Naive thymus-derived CD4-positive, alpha-beta T cell (primary cell): Measurements from ENCODE around the gene NDUFV3. TPM values are rescaled to one million over a fixed set of nuclear protein-coding genes. Genes with fewer than 3 reads are reported as not detected.

ENCODE experiments used
- ATAC-seq: fragments of 150-1000 bp; cut with Tn5 transposase; 2 replicates; pipeline ENCODE4 v1.10.0; 2021; ENCODE audit warnings: mild to moderate bottlenecking, moderate library complexity
- CTCF ChIA-PET: fragments of 350-600 bp; sonication (Branson Sonifier 250); formaldehyde crosslinking; loops from one replicate; lab custom pipeline; 2021; ENCODE audit warnings: antibody characterized with exemption; lab: Charles Lee
- POLR2A ChIA-PET: fragments of 350-600 bp; sonication (Branson Sonifier 250); formaldehyde crosslinking; loops from one replicate; lab custom pipeline; 2021; ENCODE audit warnings: antibody characterized with exemption, inconsistent platforms; lab: Charles Lee
- DNase-seq, 9 donors: peaks; one replicate each; pipeline versions ENCODE4 v3.0.0 to v3.0.0-alpha.2; 2020 to 2022; ENCODE audit warnings: mixed read lengths in 1 of 9
- H3K27ac ChIP-seq: one replicate; pipeline ENCODE4 v1.7.0; 2013; ENCODE audit warnings: mild to moderate bottlenecking, low read depth, low read length, moderate library complexity
- H3K27me3 ChIP-seq, 2 donors: one replicate each; pipeline ENCODE4 v1.7.0; 2013; ENCODE audit warnings: low read length in 2 of 2, mild to moderate bottlenecking in 2 of 2, moderate library complexity in 2 of 2; ENCODE audit not compliant: control insufficient read depth in 2 of 2, insufficient read depth in 2 of 2
- H3K36me3 ChIP-seq, 3 experiments: 1 replicate in 2 of 3; 2 replicates in 1 of 3; pipeline ENCODE4 v1.7.0; 2013; ENCODE audit warnings: low read length in 3 of 3, mild to moderate bottlenecking in 3 of 3, moderate library complexity in 1 of 3; ENCODE audit not compliant: insufficient read depth in 3 of 3, control insufficient read depth in 2 of 3
- H3K4me1 ChIP-seq, 2 donors: one replicate each; pipeline ENCODE4 v1.7.0; 2013; ENCODE audit warnings: low read length in 2 of 2, mild to moderate bottlenecking in 2 of 2, moderate library complexity in 1 of 2; ENCODE audit not compliant: control insufficient read depth in 2 of 2, insufficient read depth in 2 of 2
- H3K4me3 ChIP-seq: 2 replicates; pipeline ENCODE4 v1.7.0; 2013; ENCODE audit warnings: mild to moderate bottlenecking, low read length
- H3K9me3 ChIP-seq, 3 experiments: 1 replicate in 2 of 3; 2 replicates in 1 of 3; pipeline ENCODE4 v1.7.0; 2013; ENCODE audit warnings: low read length in 3 of 3; ENCODE audit not compliant: control insufficient read depth in 2 of 3
- H3K27ac Mint-ChIP-seq, 9 donors: one replicate each; pipeline ENCODE4 v1.8.0; 2020 to 2022; ENCODE audit warnings: mixed read lengths in 9 of 9, mild to moderate bottlenecking in 8 of 9, moderate library complexity in 5 of 9, inconsistent platforms in 2 of 9
- H3K27me3 Mint-ChIP-seq, 5 donors: one replicate each; pipeline ENCODE4 v1.8.0; 2021 to 2022; ENCODE audit warnings: mixed read lengths in 5 of 5, mild to moderate bottlenecking in 1 of 5
- H3K36me3 Mint-ChIP-seq, 5 donors: one replicate each; pipeline ENCODE4 v1.8.0; 2020 to 2022; ENCODE audit warnings: mixed read lengths in 5 of 5, mild to moderate bottlenecking in 3 of 5, inconsistent platforms in 1 of 5
- H3K4me1 Mint-ChIP-seq, 7 donors: one replicate each; pipeline ENCODE4 v1.8.0; 2020 to 2022; ENCODE audit warnings: mixed read lengths in 7 of 7, mild to moderate bottlenecking in 3 of 7, inconsistent platforms in 1 of 7
- H3K4me3 Mint-ChIP-seq, 10 donors: one replicate each; pipeline ENCODE4 v1.8.0; 2020 to 2022; ENCODE audit warnings: mild to moderate bottlenecking in 10 of 10, mixed read lengths in 10 of 10, moderate library complexity in 6 of 10, inconsistent platforms in 2 of 10
- H3K9me3 Mint-ChIP-seq, 11 donors: one replicate each; pipeline ENCODE4 v1.8.0; 2020 to 2022; ENCODE audit warnings: mixed read lengths in 11 of 11, mild to moderate bottlenecking in 4 of 11, inconsistent platforms in 1 of 11, moderate library complexity in 1 of 11
- intact Hi-C, 2 donors: fragments of 100-400 bp; cut with micrococcal nuclease; formaldehyde crosslinking; loops; one replicate each; pipeline ENCODE4 v1.15.1; 2023
- polyA plus RNA-seq, 2 donors: library from polyadenylated mRNA; unstranded; fragments of 300-500 nt; fragmentation: Illumina TruSeq; gene quantifications; one replicate each; pipeline ENCODE4 v1.2.3, GENCODE V29; 2021
- total RNA-seq, 6 experiments: library from RNA in 5 of 6; stranded (reverse) in 5 of 6; gene quantifications; 1 replicate in 5 of 6; 2 replicates in 1 of 6; pipeline ENCODE4 v1.2.3 and lab custom pipeline; 2021 to 2026

The NDUFV3 gene
- total and polyA plus RNA-seq, 7 experiments from 2014 or later = 20.0 to 33.1 (median 28.4) TPM

DNA sequence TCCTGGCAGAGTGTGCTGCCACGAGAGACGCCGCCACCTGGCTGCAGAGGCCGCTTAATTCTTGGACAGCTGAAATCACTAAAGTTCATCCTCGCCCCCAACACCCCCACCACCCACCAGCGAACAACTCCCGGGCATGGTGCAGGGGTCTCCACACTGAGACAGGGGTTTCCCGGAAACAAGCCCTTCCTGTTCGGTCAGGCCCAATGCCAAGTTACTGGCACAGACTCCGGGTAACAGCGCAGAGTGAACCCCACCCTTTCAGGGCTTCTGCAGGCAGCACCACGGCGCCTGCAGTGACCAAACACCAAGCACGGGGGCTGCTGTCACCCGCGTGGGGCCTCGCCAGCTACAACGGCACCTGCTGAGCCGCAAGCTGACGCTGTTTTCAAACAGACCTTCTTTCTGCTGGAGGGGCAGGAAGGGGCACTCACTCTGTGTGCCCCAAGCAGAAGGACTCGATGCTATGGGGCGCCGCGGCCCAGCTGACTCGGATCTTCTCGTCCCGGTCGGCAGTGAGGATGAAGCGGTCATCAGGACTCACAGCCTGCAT lies 31.2 kb upstream of the NDUFV3 start:
- Histone ChIP-seq H3K27me3 (no peaks in the 10 kb centered on the region), H3K4me3 (no peak overlapping the region), H3K27ac (no peak overlapping the region), H3K4me1 (no peaks in the 10 kb centered on the region), H3K9me3 (no peaks in the 10 kb centered on the region), H3K36me3 (peaks cover 0 to 88% (median 12%) of the 10 kb centered on the region in 3 experiments)
- intact Hi-C loops = no loop called here
- ChIA-PET CTCF (no interaction called here), POLR2A (interaction anchor here (0.6 kb wide), 2 partner anchors 32 to 307 kb away, joined by 3 to 4 read pairs; no protein-coding TSS in a partner anchor)
- Mint-ChIP-seq H3K27me3 (no peaks in the 10 kb centered on the region), H3K4me1 (peaks cover 10 to 30% (median 17%) of the 10 kb centered on the region in 7 donors), H3K4me3 (no peak overlapping the region), H3K27ac (no peak overlapping the region), H3K9me3 (no peaks in the 10 kb centered on the region), H3K36me3 (peaks cover 4 to 35% (median 16%) of the 10 kb centered on the region in 5 donors)
- ATAC-seq = no peak
- DNase-seq = no peak

DNA sequence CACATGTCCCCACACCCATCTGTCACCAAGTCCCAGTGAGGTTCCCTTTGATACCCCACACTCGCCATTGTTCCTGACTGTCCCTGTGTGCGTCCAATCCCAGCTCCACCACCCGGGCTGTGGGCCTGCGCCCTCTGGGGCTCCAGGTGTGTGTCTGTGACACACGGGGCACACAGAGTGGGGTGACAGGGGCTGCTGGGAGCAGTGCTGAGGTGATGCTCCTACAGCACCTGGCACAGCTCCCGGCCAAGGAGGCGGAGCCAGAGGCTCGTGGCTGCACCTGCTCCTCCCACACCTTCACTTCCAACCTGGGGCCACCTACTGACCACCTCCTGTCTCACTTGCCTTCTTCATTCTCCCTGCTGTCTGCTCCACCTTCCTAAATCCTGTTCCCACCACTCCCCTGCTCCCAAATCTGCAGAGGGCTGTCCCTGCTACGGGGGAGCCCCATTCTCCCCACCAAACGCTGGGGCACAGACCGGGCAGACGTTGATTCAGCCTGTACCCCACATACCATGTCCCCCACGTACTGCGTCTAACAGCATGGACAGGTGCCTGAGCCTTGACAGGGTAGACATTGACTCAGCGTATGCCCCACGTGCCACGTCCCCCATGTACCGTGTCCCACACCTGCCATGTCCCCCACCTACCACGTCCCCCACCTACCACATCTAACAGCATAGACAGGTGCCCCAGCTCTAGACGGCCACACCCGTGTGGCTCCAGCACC lies 30.2 kb upstream of the NDUFV3 start:
- peak; percentile 22 for ATAC-seq

DNA sequence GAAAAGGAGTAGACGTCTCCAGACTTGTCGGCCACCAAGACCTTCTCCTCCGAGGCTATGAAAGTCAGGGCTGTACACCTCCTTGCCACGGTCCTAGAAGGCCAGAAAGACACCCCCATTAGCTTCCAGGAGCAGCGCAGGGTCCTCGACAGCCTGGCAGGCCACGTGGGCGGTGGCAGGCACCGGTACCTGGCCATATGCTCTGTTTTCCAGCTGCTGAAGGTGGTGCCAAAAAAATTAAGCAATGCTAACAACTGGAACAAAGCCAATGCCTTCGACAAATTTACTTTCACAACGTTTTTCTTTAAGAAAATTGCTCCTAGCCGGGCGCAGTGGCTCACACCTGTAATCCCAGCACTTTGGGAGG lies 29.6 kb upstream of the NDUFV3 start:
- peaks cover 0 to 87% (median 13%) of the 10 kb centered on the region in 3 experiments for H3K36me3 ChIP-seq
- intact Hi-C loops = no loop called here

More for the DNA sequence above, 30.2 kb upstream of the NDUFV3 start:
- no peaks in the 10 kb centered on the region for H3K9me3 Mint-ChIP-seq
- no peak overlapping the region for H3K4me3 Mint-ChIP-seq
- no peaks in the 10 kb centered on the region for H3K27me3 Mint-ChIP-seq
- no peaks in the 10 kb centered on the region for H3K4me1 ChIP-seq
- no peaks in the 10 kb centered on the region for H3K27me3 ChIP-seq
- intact Hi-C loops = no loop called here
- peaks cover 4 to 29% (median 11%) of the 10 kb centered on the region in 5 donors for H3K36me3 Mint-ChIP-seq
- H3K4me1 Mint-ChIP-seq = peaks cover 10 to 23% (median 19%) of the 10 kb centered on the region in 7 donors
- no peaks in the 10 kb centered on the region for H3K9me3 ChIP-seq
- no peak overlapping the region for H3K4me3 ChIP-seq
- ChIA-PET CTCF (interaction anchor here (0.6 kb wide), 1 partner anchor 821 kb away, joined by 5 read pairs; no protein-coding TSS in a partner anchor), POLR2A (no interaction called here)
- H3K36me3 ChIP-seq = peaks cover 0 to 87% (median 17%) of the 10 kb centered on the region in 3 experiments
- no peak overlapping the region for H3K27ac ChIP-seq
- DNase-seq = no peak
- H3K27ac Mint-ChIP-seq = peak overlapping the region in 3 of 9 donors; percentile 8 to 68 (median 42)

DNA sequence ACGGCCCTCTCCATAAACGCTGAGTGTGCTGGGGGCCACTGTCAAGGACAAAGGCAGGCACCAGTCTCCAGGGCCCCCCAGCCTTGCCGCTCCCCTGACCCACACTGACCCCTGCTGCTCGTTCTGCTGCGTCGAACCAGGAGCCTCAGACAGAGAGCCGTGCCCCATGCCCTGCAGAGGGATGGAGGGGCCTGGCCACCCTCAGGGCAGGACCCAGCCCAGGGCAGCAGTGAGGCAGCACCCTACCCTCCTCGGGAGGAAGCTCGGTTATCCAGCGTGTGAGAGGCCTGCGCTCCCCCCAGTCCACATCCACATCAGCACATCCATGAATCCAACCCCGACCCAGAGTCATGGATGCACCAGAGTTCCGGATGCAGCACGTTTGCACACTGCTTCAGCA lies 28.8 kb upstream of the NDUFV3 start:
- H3K27ac Mint-ChIP-seq = peak overlapping the region in 2 of 9 donors; percentile 13 to 32
- no peak for DNase-seq
- no peak overlapping the region for H3K4me3 Mint-ChIP-seq
- peaks cover 10 to 23% (median 18%) of the 10 kb centered on the region in 7 donors for H3K4me1 Mint-ChIP-seq
- H3K27me3 Mint-ChIP-seq = no peaks in the 10 kb centered on the region
- peaks cover 0 to 24% (median 9%) of the 10 kb centered on the region in 5 donors for H3K36me3 Mint-ChIP-seq
- intact Hi-C loops = no loop called here
- ATAC-seq = no peak
- Histone ChIP-seq H3K27ac (no peak overlapping the region), H3K36me3 (peaks cover 0 to 87% (median 20%) of the 10 kb centered on the region in 3 experiments), H3K9me3 (no peaks in the 10 kb centered on the region), H3K4me3 (no peak overlapping the region), H3K4me1 (no peaks in the 10 kb centered on the region), H3K27me3 (no peaks in the 10 kb centered on the region)
- ChIA-PET CTCF (no interaction called here), POLR2A (interaction anchor here (1.0 kb wide), 1 partner anchor 41 kb away, joined by 3 read pairs; no protein-coding TSS in a partner anchor)
- H3K9me3 Mint-ChIP-seq = no peaks in the 10 kb centered on the region

More for the DNA sequence above, 29.6 kb upstream of the NDUFV3 start:
- H3K9me3 Mint-ChIP-seq = no peaks in the 10 kb centered on the region
- Histone ChIP-seq H3K27ac (no peak overlapping the region), H3K9me3 (no peaks in the 10 kb centered on the region), H3K4me1 (no peaks in the 10 kb centered on the region), H3K27me3 (no peaks in the 10 kb centered on the region), H3K4me3 (no peak overlapping the region)
- DNase-seq (no peak), ATAC-seq (no peak)
- H3K4me1 Mint-ChIP-seq = peaks cover 10 to 23% (median 19%) of the 10 kb centered on the region in 7 donors
- H3K27ac Mint-ChIP-seq = no peak overlapping the region
- CTCF ChIA-PET = no interaction called here
- no peaks in the 10 kb centered on the region for H3K27me3 Mint-ChIP-seq
- no peak overlapping the region for H3K4me3 Mint-ChIP-seq
- H3K36me3 Mint-ChIP-seq = peaks cover 2 to 28% (median 11%) of the 10 kb centered on the region in 5 donors
- POLR2A ChIA-PET = no interaction called here

DNA sequence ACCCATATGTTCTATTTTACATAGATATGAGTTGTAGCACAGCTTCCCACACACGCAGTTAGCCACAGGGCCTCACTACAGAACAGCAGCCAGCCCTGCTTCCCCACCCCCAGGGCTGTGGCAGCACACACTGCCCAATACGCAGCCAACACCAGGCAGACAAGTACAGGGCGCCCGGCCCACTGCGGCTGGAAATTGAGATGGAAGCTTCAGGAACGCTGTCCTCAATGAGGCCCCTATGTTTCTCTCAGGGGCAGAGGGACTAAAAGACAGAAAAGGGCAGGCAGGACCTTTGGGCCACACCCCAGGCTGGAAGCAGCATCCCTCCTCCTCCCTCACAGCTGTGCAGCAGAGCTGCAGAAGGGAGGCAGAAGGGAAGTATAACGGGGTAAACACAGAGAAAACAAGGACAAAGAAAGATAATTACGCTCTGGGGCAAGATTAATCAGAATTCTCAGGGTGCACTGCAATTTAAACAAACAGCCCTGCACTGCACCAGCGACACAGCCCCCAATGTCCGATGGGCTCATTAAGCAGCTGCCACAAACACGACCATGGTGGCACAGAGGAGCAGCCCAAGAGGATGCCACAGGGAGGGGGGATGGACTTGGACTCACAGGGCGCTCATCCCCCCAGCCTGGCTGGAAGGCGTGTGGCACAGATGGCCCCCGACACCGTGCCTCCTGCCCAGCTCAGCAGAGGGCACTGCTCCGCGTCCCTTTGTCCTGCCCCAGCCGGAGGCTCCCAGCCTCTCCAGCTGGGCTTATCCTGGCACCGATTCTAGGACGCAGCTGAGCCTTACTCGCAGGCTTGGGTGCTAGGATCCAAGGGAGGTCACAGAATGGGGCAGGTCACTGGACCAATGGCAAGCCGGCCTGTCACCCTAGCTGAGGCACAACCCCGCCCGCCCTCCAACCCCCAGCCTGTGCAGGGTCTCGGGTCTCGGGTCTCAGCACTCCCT lies 28.0 kb upstream of the NDUFV3 start:
- CTCF ChIA-PET = no interaction called here
- peaks cover 0 to 27% (median 9%) of the 10 kb centered on the region in 5 donors for H3K36me3 Mint-ChIP-seq
- intact Hi-C loops = no loop called here

DNA sequence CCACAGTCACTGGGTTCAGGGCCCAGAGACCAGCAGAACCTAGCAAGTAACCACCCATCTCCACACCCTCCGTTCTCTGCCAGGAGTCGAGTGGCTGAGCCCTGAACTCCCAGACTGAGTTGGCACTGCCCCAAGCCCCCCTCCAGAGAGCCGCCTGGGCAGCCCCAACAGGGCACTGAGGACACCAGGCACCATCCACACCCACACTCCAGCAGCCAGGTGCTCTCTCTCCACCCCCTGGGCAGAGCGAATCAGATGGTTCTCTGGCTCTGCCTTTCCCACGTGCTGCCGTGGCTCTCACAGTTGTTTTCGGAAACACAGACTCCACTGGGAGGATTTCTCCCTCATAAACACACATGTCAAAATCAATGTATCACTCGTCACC lies 27.3 kb upstream of the NDUFV3 start:
- Mint-ChIP-seq H3K27me3 (no peaks in the 10 kb centered on the region), H3K36me3 (peaks cover 0 to 28% (median 10%) of the 10 kb centered on the region in 5 donors), H3K4me3 (peak overlapping the region in 1 of 10 donors; percentile 32), H3K27ac (peak overlapping the region in 2 of 9 donors; percentile 7 to 57), H3K9me3 (no peaks in the 10 kb centered on the region), H3K4me1 (peaks cover 10 to 23% (median 17%) of the 10 kb centered on the region in 7 donors)
- Histone ChIP-seq H3K4me1 (no peaks in the 10 kb centered on the region), H3K27me3 (no peaks in the 10 kb centered on the region), H3K36me3 (peaks cover 0 to 87% (median 22%) of the 10 kb centered on the region in 3 experiments), H3K27ac (no peak overlapping the region), H3K9me3 (no peaks in the 10 kb centered on the region), H3K4me3 (no peak overlapping the region)
- ChIA-PET POLR2A (no interaction called here), CTCF (no interaction called here)
- DNase-seq (no peak), ATAC-seq (no peak)
- intact Hi-C loops = no loop called here

More for the DNA sequence above, 28.0 kb upstream of the NDUFV3 start:
- Mint-ChIP-seq H3K27ac (peak overlapping the region in 3 of 9 donors; percentile 23 to 59 (median 32)), H3K27me3 (no peaks in the 10 kb centered on the region), H3K4me1 (peaks cover 10 to 23% (median 18%) of the 10 kb centered on the region in 7 donors), H3K4me3 (no peak overlapping the region), H3K9me3 (no peaks in the 10 kb centered on the region)
- Histone ChIP-seq H3K27ac (no peak overlapping the region), H3K4me3 (no peak overlapping the region), H3K9me3 (no peaks in the 10 kb centered on the region), H3K4me1 (no peaks in the 10 kb centered on the region), H3K27me3 (no peaks in the 10 kb centered on the region), H3K36me3 (peaks cover 0 to 87% (median 22%) of the 10 kb centered on the region in 3 experiments)
- POLR2A ChIA-PET = interaction anchor here (1.0 kb wide), 1 partner anchor 40 kb away, joined by 3 read pairs; no protein-coding TSS in a partner anchor
- no peak for ATAC-seq
- DNase-seq = no peak
